ENCODE data around the gene RANBP2.

RANBP2 gene

GRCh38 chr2:108786008-108786353 is 66.7 kb downstream of the RANBP2 start:
- DNase-seq, result no peak

GRCh38 chr2:108786354-108787215 is 67.3 kb downstream of the RANBP2 start, which contains the start of gene CCDC138:
Gene CCDC138 (plus strand): TSS chr2:108786771. CDS start chr2:108786823, 52 bp downstream.
- peak; percentile 84 for DNase-seq

GRCh38 chr2:108787216-108787541 is 67.9 kb downstream of the RANBP2 start:
- no peak for DNase-seq

- no peak for DNase-seq
Measured at GRCh38 chr2:108803045-108803736, 83.9 kb downstream of the RANBP2 start.

- no peak for DNase-seq
Measured at GRCh38 chr2:108805032-108805431, 85.8 kb downstream of the RANBP2 start.

GRCh38 chr2:108805782-108806181 is 86.5 kb downstream of the RANBP2 start:
- DNase-seq, result no peak

- DNase-seq, result no peak
Measured at GRCh38 chr2:108806371-108807113, 87.3 kb downstream of the RANBP2 start.

GRCh38 chr2:108809936-108810335 is 90.7 kb downstream of the RANBP2 start:
- no peak for DNase-seq

- no peak for DNase-seq
Measured at GRCh38 chr2:108810993-108811957, 92.0 kb downstream of the RANBP2 start.

GRCh38 chr2:108813732-108814131 is 94.5 kb downstream of the RANBP2 start:
- no peak for DNase-seq

- no peak for DNase-seq
Measured at GRCh38 chr2:108820482-108820881, 101.2 kb downstream of the RANBP2 start.

GRCh38 chr2:108823286-108823685 is 104.0 kb downstream of the RANBP2 start:
- DNase-seq, result no peak

- no peak for DNase-seq
Measured at GRCh38 chr2:108824316-108825070, 105.2 kb downstream of the RANBP2 start.

GRCh38 chr2:108825254-108825653 is 106.0 kb downstream of the RANBP2 start:
- no peak for DNase-seq

- DNase-seq, result no peak
Measured at GRCh38 chr2:108825736-108826135, 106.5 kb downstream of the RANBP2 start.

GRCh38 chr2:108829578-108830310 is 110.5 kb downstream of the RANBP2 start:
- DNase-seq, result no peak

- no peak for DNase-seq
Measured at GRCh38 chr2:108833219-108833618, 113.9 kb downstream of the RANBP2 start.

GRCh38 chr2:108834620-108835019 is 115.3 kb downstream of the RANBP2 start:
- DNase-seq, result no peak

- no peak for DNase-seq
Measured at GRCh38 chr2:108835040-108835439, 115.8 kb downstream of the RANBP2 start.

Data from 8988T (cell line).